IPS-20b (cell line): Measurements from ENCODE around the gene SRBD1.

Source experiments
- H3K27ac ChIP-seq: one replicate; pipeline ENCODE4 v1.5.1; 2013; ENCODE audit warnings: low read length
- H3K27me3 ChIP-seq: 2 replicates; pipeline ENCODE4 v1.6.1; 2013; ENCODE audit warnings: mild to moderate bottlenecking, low read length, inconsistent platforms; ENCODE audit not compliant: insufficient read depth
- H3K36me3 ChIP-seq: 2 replicates; pipeline ENCODE4 v1.6.1; 2013; ENCODE audit warnings: low read depth, mild to moderate bottlenecking, inconsistent platforms, low read length, moderate library complexity; ENCODE audit not compliant: insufficient read depth
- H3K4me1 ChIP-seq: 2 replicates; pipeline ENCODE4 v1.6.1; 2013; ENCODE audit warnings: mild to moderate bottlenecking, control low read depth, inconsistent platforms, low read length, moderate library complexity; ENCODE audit not compliant: insufficient read depth
- H3K4me3 ChIP-seq: 2 replicates; pipeline ENCODE4 v1.5.1; 2013; ENCODE audit warnings: mild to moderate bottlenecking, low read length, inconsistent platforms
- H3K9ac ChIP-seq: 2 replicates; pipeline ENCODE4 v1.6.1; 2013; ENCODE audit warnings: low read depth, mild to moderate bottlenecking, inconsistent platforms, low read length, moderate library complexity
- H3K9me3 ChIP-seq: 2 replicates; pipeline ENCODE4 v1.6.1; 2013; ENCODE audit warnings: mild to moderate bottlenecking, low read depth, low read length, inconsistent platforms; ENCODE audit not compliant: insufficient read depth

SRBD1 gene

GRCh38 chr2:45403036-45403435, 208.0 kb downstream of the SRBD1 start:
- Histone ChIP-seq H3K36me3 (no peaks in the 10 kb centered on the region), H3K27me3 (no peaks in the 10 kb centered on the region), H3K4me1 (peaks cover 23% of the 10 kb centered on the region; the same call in 1 of the 2 replicates), H3K27ac (no peak overlapping the region), H3K9me3 (no peaks in the 10 kb centered on the region), H3K9ac (no peak overlapping the region), H3K4me3 (no peak overlapping the region)

GRCh38 chr2:45401431-45401922, 209.6 kb downstream of the SRBD1 start:
- H3K36me3 ChIP-seq, result no peaks in the 10 kb centered on the region
- no peaks in the 10 kb centered on the region for H3K9me3 ChIP-seq
- no peaks in the 10 kb centered on the region for H3K27me3 ChIP-seq
- H3K4me3 ChIP-seq, result no peak overlapping the region
- no peak overlapping the region for H3K9ac ChIP-seq
- no peak overlapping the region for H3K27ac ChIP-seq
- H3K4me1 ChIP-seq, result peaks cover 21% of the 10 kb centered on the region; the same call in 1 of the 2 replicates

- Histone ChIP-seq H3K27me3 (no peaks in the 10 kb centered on the region), H3K27ac (no peak overlapping the region), H3K4me1 (peaks cover 21% of the 10 kb centered on the region), H3K9ac (no peak overlapping the region), H3K4me3 (no peak overlapping the region), H3K36me3 (no peaks in the 10 kb centered on the region), H3K9me3 (no peaks in the 10 kb centered on the region)
These were observed 211.9 kb downstream of the SRBD1 start for GRCh38 chr2:45399040-45399784.

GRCh38 chr2:45397292-45397691, 213.8 kb downstream of the SRBD1 start:
- Histone ChIP-seq H3K4me1 (peaks cover 18% of the 10 kb centered on the region), H3K27ac (no peak overlapping the region), H3K9me3 (no peaks in the 10 kb centered on the region), H3K9ac (no peak overlapping the region), H3K4me3 (no peak overlapping the region), H3K36me3 (no peaks in the 10 kb centered on the region), H3K27me3 (no peaks in the 10 kb centered on the region)

- no peaks in the 10 kb centered on the region for H3K9me3 ChIP-seq
- H3K4me1 ChIP-seq, result peaks cover 19% of the 10 kb centered on the region
- H3K9ac ChIP-seq, result no peak overlapping the region
- no peak overlapping the region for H3K4me3 ChIP-seq
- H3K36me3 ChIP-seq, result no peaks in the 10 kb centered on the region
- H3K27me3 ChIP-seq, result no peaks in the 10 kb centered on the region
- H3K27ac ChIP-seq, result no peak overlapping the region
These were observed 214.4 kb downstream of the SRBD1 start for GRCh38 chr2:45396671-45397070.

GRCh38 chr2:45394842-45395241, 216.2 kb downstream of the SRBD1 start:
- Histone ChIP-seq H3K36me3 (no peaks in the 10 kb centered on the region), H3K9ac (no peak overlapping the region), H3K4me3 (no peak overlapping the region), H3K27ac (no peak overlapping the region), H3K4me1 (peaks cover 37% of the 10 kb centered on the region), H3K9me3 (no peaks in the 10 kb centered on the region), H3K27me3 (no peaks in the 10 kb centered on the region)

- Histone ChIP-seq H3K9me3 (no peaks in the 10 kb centered on the region), H3K4me3 (no peak overlapping the region), H3K27ac (no peak overlapping the region), H3K36me3 (peaks cover 4% of the 10 kb centered on the region; the same call in 1 of the 2 replicates), H3K4me1 (peaks cover 39% of the 10 kb centered on the region), H3K27me3 (no peaks in the 10 kb centered on the region), H3K9ac (no peak overlapping the region)
These were observed 216.9 kb downstream of the SRBD1 start for GRCh38 chr2:45394216-45394615.

GRCh38 chr2:45391866-45392265, 219.2 kb downstream of the SRBD1 start:
- no peak overlapping the region for H3K27ac ChIP-seq
- H3K4me1 ChIP-seq, result peaks cover 33% of the 10 kb centered on the region
- H3K36me3 ChIP-seq, result peaks cover 23% of the 10 kb centered on the region; the same call in 1 of the 2 replicates
- no peak overlapping the region; the same call in 1 of the 2 replicates for H3K9ac ChIP-seq
- no peaks in the 10 kb centered on the region for H3K9me3 ChIP-seq
- H3K27me3 ChIP-seq, result no peaks in the 10 kb centered on the region
- H3K4me3 ChIP-seq, result no peak overlapping the region

GRCh38 chr2:45390861-45391260, 220.2 kb downstream of the SRBD1 start:
- Histone ChIP-seq H3K4me3 (peak overlapping the region; percentile 11; the same call in 1 of the 2 replicates), H3K9me3 (no peaks in the 10 kb centered on the region), H3K36me3 (peaks cover 23% of the 10 kb centered on the region; the same call in 1 of the 2 replicates), H3K9ac (peak overlapping the region; percentile 13; the same call in 1 of the 2 replicates), H3K27ac (peak overlapping the region; percentile 28), H3K4me1 (peaks cover 33% of the 10 kb centered on the region), H3K27me3 (no peaks in the 10 kb centered on the region)

- Histone ChIP-seq H3K36me3 (peaks cover 23% of the 10 kb centered on the region; the same call in 1 of the 2 replicates), H3K4me1 (peaks cover 33% of the 10 kb centered on the region), H3K9ac (peak overlapping the region; percentile 13; the same call in 1 of the 2 replicates), H3K4me3 (peak overlapping the region; percentile 11; the same call in 1 of the 2 replicates), H3K27ac (peak overlapping the region; percentile 28), H3K9me3 (no peaks in the 10 kb centered on the region), H3K27me3 (no peaks in the 10 kb centered on the region)
These were observed 220.6 kb downstream of the SRBD1 start for GRCh38 chr2:45390441-45390840.

- H3K9ac ChIP-seq, result no peak overlapping the region
- H3K4me1 ChIP-seq, result peaks cover 30% of the 10 kb centered on the region; the same call in 1 of the 2 replicates
- H3K36me3 ChIP-seq, result peaks cover 23% of the 10 kb centered on the region; the same call in 1 of the 2 replicates
- H3K9me3 ChIP-seq, result no peaks in the 10 kb centered on the region
- H3K27me3 ChIP-seq, result no peaks in the 10 kb centered on the region
- no peak overlapping the region for H3K4me3 ChIP-seq
- H3K27ac ChIP-seq, result no peak overlapping the region
These were observed 222.4 kb downstream of the SRBD1 start for GRCh38 chr2:45388541-45389100.

- H3K4me3 ChIP-seq, result no peak overlapping the region
- H3K9me3 ChIP-seq, result no peaks in the 10 kb centered on the region
- no peaks in the 10 kb centered on the region for H3K4me1 ChIP-seq
- H3K27ac ChIP-seq, result no peak overlapping the region
- peaks cover 7% of the 10 kb centered on the region; the same call in 1 of the 2 replicates for H3K36me3 ChIP-seq
- H3K27me3 ChIP-seq, result no peaks in the 10 kb centered on the region
- H3K9ac ChIP-seq, result no peak overlapping the region
These were observed 228.3 kb downstream of the SRBD1 start for GRCh38 chr2:45382744-45383143.
